ENCODE measurements around the gene ZFYVE9. TPM values are rescaled to one million over a fixed set of nuclear protein-coding genes. Genes with fewer than 3 reads are reported as not detected.

Gene ZFYVE9
- total and polyA plus RNA-seq, 2 of the 4 experiments (the other 2 are of a cell fraction): 8.3 to 28.7 TPM

- Histone ChIP-seq H4K8ac (ENCODE audit: low read depth in 2 of 2, low read length in 2 of 2) (no peak overlapping the region), H3K4me2 (ENCODE audit: low read depth, low read length) (no peak overlapping the region), H3K18ac (ENCODE audit: low read depth, low read length) (no peak overlapping the region), H2AFZ (replicated peaks; ENCODE audit: low read length, poor library complexity) (no peak overlapping the region), H4K20me1 (ENCODE audit: insufficient read depth, low read length) (peaks cover 9% of the 10 kb centered on the region; the same call in 1 of the 2 replicates), H2BK20ac (ENCODE audit: low read depth, low read length) (no peak overlapping the region), H2AK9ac (replicated peaks; ENCODE audit: low read depth, low read length, poor library complexity) (no peak overlapping the region), H3K9ac (ENCODE audit: low read depth, low read length) (no peak overlapping the region), H2AK5ac (ENCODE audit: low read depth, low read length) (no peak overlapping the region), H4K91ac (ENCODE audit: insufficient read depth, low read depth, low read length) (no peak overlapping the region), H2BK5ac (ENCODE audit: low read depth, low read length, poor library complexity, severe bottlenecking) (no peak overlapping the region), H3K27ac (ENCODE audit: insufficient read depth, low read length) (no peak overlapping the region), H3K4me3 (ENCODE audit: insufficient read depth, low read depth, low read length) (no peak overlapping the region), H3K36me3 (ENCODE audit: control insufficient read depth, insufficient read depth, low read length) (no peaks in the 10 kb centered on the region), H2BK120ac (ENCODE audit: low read depth, low read length) (no peak overlapping the region), H3K4ac (ENCODE audit: low read depth, low read length) (no peak overlapping the region), H3K56ac (ENCODE audit: extremely low read depth, insufficient read depth, low read length) (no peak overlapping the region), H3K9me1 (ENCODE audit: insufficient read depth, low read length) (peaks cover 4% of the 10 kb centered on the region; the same call in 1 of the 2 replicates), H3K27me3 (ENCODE audit: control insufficient read depth, insufficient read depth, low read length) (no peaks in the 10 kb centered on the region), H4K5ac (ENCODE audit: low read depth, low read length) (no peak overlapping the region), H3K4me1 (ENCODE audit: control insufficient read depth, insufficient read depth, low read length) (peaks cover 9% of the 10 kb centered on the region), H3K9me3 (ENCODE audit: control insufficient read depth, insufficient read depth, low read length) (no peaks in the 10 kb centered on the region), H3K79me1 (ENCODE audit: low read depth in 1 of 2, low read length in 2 of 2) (peaks cover 4 to 6% of the 10 kb centered on the region in 2 experiments; a peak in 3 of 4 replicates), H2BK15ac (ENCODE audit: low read depth, low read length) (no peak overlapping the region), H3K14ac (replicated peaks; ENCODE audit: low read depth, low read length) (no peak overlapping the region), H3K23ac (ENCODE audit: low read depth, low read length) (no peak overlapping the region)
- TF ChIP-seq FOS (IDR thresholded peaks at IDR 0.05; ENCODE audit: low read depth, low read length) (no peak), USF2 (IDR thresholded peaks at IDR 0.05; ENCODE audit: low read depth, low read length) (no peak), NFE2L2 (IDR thresholded peaks at IDR 0.05; ENCODE audit: low read depth, low read length) (no peak), CTCF (conservative IDR thresholded peaks at IDR 0.05; ENCODE audit: low read depth, low read length) (no peak), RAD21 (IDR thresholded peaks at IDR 0.05; ENCODE audit: low read length) (no peak), MAFK (IDR thresholded peaks at IDR 0.05; ENCODE audit: low read depth, low read length) (no peak), MXI1 (IDR thresholded peaks at IDR 0.05; ENCODE audit: borderline replicate concordance, low read depth, low read length) (no peak), RCOR1 (IDR thresholded peaks at IDR 0.05; ENCODE audit: insufficient replicate concordance, low read length) (no peak), BHLHE40 (IDR thresholded peaks at IDR 0.05; ENCODE audit: low read depth, low read length) (no peak), POLR2A (IDR thresholded peaks at IDR 0.05; ENCODE audit: low read depth, low read length) (no peak), CHD1 (IDR thresholded peaks at IDR 0.05; ENCODE audit: low read depth, low read length) (no peak), ELK1 (IDR thresholded peaks at IDR 0.05; ENCODE audit: borderline replicate concordance, low read depth, low read length) (no peak), SMC3 (IDR thresholded peaks at IDR 0.05; ENCODE audit: low read depth, low read length) (no peak)
- ChIA-PET POLR2A (ENCODE audit: unreplicated experiment) (no interaction called here), CTCF (no interaction called here)
- intact Hi-C loops (cut with micrococcal nuclease) (loop anchor here (5.0 kb wide), 1 partner anchor 48 kb away; no protein-coding TSS in a partner anchor), in situ Hi-C loops (cut with MboI; ENCODE audit: low sequenced_read_pairs) (no loop called here), dilution Hi-C loops (cut with HindIII; ENCODE audit: low sequenced_read_pairs, unreplicated experiment) (no loop called here)
- DNase-seq: no peak
- BruUV-seq (replicated peaks): no TSS peak
- ATAC-seq (ENCODE audit: low read depth): no peak
Measured at GRCh38 chr1:52234708-52235107, 92.8 kb downstream of the ZFYVE9 start.

All from IMR-90 (cell line).